Ishikawa (cell line): Measurements from ENCODE around the gene SLC41A3.

Experiments used
- CEBPB ChIP-seq: IDR thresholded peaks from 2 replicates; pipeline ENCODE4 v1.6.1; 2012
- EP300 ChIP-seq: IDR thresholded peaks from 2 replicates; pipeline ENCODE4 v1.6.1; 2012; ENCODE audit warnings: borderline replicate concordance
- TCF12 ChIP-seq: IDR thresholded peaks from 2 replicates; pipeline ENCODE4 v1.6.1; 2012; ENCODE audit warnings: low read depth
- TEAD4 ChIP-seq: IDR thresholded peaks from 2 replicates; pipeline ENCODE4 v1.6.1; 2012
- TF ChIP-seq, protein P1 (sequence below): IDR thresholded peaks from 2 replicates; pipeline ENCODE4 v1.6.1; 2012

DNA sequence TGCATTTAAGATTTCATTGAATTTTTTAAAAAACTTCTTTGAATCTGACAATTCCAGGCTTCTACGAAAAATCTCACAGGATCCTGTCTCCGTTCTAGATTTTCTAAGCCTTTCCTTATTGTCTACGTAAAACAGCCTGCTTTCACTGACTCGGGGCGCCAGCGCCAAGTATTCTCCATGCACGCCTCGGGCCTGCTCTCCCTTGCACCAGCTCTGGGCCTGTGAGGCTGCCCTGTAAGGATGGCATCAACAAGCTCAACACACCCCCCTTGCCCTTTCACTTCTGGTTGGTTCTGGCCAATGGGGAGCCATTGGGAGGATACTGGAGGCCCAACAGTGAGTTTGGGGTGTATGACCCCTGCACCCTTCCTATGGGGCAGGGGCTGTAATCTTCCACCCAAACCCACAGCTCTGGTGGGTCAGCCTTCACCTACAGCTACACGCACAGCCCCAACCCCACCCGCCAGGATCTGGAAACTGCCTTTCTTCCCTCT is 47.8 kb downstream of the SLC41A3 start:
- TF ChIP-seq TEAD4 (no peak), CEBPB (no peak), TCF12 (no peak), EP300 (no peak)
- TF ChIP-seq, protein P1, sequence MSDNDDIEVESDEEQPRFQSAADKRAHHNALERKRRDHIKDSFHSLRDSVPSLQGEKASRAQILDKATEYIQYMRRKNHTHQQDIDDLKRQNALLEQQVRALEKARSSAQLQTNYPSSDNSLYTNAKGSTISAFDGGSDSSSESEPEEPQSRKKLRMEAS = no peak
